ENCODE measurements around the gene TPBGL.

The TPBGL gene

DNA sequence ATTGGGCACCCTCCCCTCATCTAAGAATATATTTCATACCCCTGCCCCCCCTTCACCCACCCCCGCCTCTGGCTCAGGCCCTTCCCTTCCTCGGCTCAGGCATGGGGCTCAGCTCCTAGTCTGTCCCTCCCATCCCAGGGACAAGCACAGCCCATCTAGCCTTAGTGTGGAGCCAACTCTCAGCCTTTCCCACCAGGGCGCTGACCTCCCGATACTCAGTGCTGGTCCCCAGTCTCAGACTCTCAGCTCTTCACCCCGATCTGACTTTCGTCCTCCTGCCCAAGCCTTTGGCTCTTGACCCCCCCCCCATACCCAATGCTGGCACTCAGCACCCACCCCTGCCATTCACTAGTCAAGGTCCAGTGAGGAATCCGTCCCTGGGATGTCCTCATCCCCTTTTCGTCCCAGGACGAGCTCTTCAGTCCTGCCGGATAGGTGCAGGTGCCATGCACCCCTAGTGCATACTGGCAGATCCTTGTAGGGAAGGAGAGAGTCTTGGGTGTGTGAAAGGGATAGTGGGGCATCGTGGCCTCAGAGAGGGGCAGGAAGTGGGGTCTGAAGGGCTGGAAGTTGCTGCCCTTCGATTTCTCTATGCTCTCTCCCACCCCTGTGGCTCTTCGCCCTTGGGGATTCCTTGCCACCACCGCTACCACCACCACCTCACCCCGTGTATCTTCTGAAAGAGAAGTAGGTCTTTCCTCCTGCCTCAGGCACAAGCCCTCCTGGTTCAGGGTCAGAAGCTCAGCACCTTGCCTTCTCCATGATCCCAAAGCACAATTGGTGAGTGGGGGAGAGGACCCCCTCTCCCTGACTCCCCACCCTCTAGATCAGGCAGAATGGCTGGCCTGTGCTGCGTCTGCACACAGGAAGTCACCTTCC, 2.4 kb downstream of the TPBGL start:
- Histone ChIP-seq H3K36me3 (ENCODE audit: control insufficient read depth, insufficient read depth, low read length) (no peaks in the 10 kb centered on the region), H3K4me3 (replicated peaks; ENCODE audit: low read depth, low read length) (no peak overlapping the region), H3K27me3 (replicated peaks; ENCODE audit: control insufficient read depth, insufficient read depth, low read length) (peaks cover 3% of the 10 kb centered on the region)
- no peak for DNase-seq (ENCODE audit: extremely low read depth, insufficient read length)
- TF ChIP-seq CTCF (IDR thresholded peaks at IDR 0.05; ENCODE audit: insufficient read depth, low read length, poor library complexity, severe bottlenecking): no peak

GRCh38 chr11:75244052-75244814, 3.7 kb downstream of the TPBGL start:
- no peak for TF ChIP-seq CTCF (IDR thresholded peaks at IDR 0.05; ENCODE audit: insufficient read depth, low read length, poor library complexity, severe bottlenecking)
- DNase-seq (ENCODE audit: extremely low read depth, insufficient read length): no peak
- no peak overlapping the region for H3K4me3 ChIP-seq (replicated peaks; ENCODE audit: low read depth, low read length)
- peaks cover 3% of the 10 kb centered on the region for H3K27me3 ChIP-seq (replicated peaks; ENCODE audit: control insufficient read depth, insufficient read depth, low read length)
- H3K36me3 ChIP-seq (ENCODE audit: control insufficient read depth, insufficient read depth, low read length): no peaks in the 10 kb centered on the region

DNA sequence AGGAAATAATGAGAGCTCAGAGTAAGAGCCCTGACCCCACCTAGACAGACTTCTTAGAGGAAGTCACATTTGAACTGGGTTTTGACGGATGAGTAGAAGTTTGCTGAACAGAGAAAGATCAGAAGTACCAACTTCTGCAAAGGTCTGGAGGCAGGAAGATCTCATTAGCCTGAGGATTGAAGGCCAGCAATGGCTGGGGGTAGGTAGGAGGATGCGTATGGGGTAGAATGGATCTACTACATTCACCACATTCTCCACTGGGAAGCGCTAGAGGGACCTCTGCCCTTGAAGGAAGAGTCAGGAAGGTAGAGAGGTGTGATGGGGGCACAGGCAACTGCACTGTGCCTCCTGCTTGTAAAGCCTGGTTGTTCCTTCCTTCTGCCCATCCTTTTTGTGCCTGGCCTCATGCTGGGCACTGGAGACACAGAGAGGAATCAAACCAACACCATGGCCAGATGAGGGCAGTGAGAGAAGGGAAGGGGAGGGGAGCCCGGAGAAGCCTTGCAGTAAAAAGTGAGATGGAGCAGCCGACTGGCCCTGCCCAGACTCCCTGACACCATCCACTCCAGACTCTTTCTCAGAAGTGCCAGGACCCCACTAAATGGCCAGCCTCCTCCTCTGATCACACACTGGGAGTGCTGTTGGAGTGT, 4.9 kb downstream of the TPBGL start:
- H3K27me3 ChIP-seq (replicated peaks; ENCODE audit: control insufficient read depth, insufficient read depth, low read length): peaks cover 3% of the 10 kb centered on the region
- no peak overlapping the region for H3K4me3 ChIP-seq (replicated peaks; ENCODE audit: low read depth, low read length)
- H3K36me3 ChIP-seq (ENCODE audit: control insufficient read depth, insufficient read depth, low read length): no peaks in the 10 kb centered on the region
- no peak for DNase-seq (ENCODE audit: extremely low read depth, insufficient read length)
- no peak for TF ChIP-seq CTCF (IDR thresholded peaks at IDR 0.05; ENCODE audit: insufficient read depth, low read length, poor library complexity, severe bottlenecking)

- H3K4me3 ChIP-seq (replicated peaks; ENCODE audit: low read depth, low read length): no peak overlapping the region
- no peaks in the 10 kb centered on the region for H3K36me3 ChIP-seq (ENCODE audit: control insufficient read depth, insufficient read depth, low read length)
- peaks cover 3% of the 10 kb centered on the region for H3K27me3 ChIP-seq (replicated peaks; ENCODE audit: control insufficient read depth, insufficient read depth, low read length)
- no peak for DNase-seq (ENCODE audit: extremely low read depth, insufficient read length)
- TF ChIP-seq CTCF (IDR thresholded peaks at IDR 0.05; ENCODE audit: insufficient read depth, low read length, poor library complexity, severe bottlenecking): no peak
Measured at GRCh38 chr11:75246006-75246670, 5.6 kb downstream of the TPBGL start.

- no peak for DNase-seq (ENCODE audit: extremely low read depth, insufficient read length)
- no peaks in the 10 kb centered on the region for H3K36me3 ChIP-seq (ENCODE audit: control insufficient read depth, insufficient read depth, low read length)
- H3K27me3 ChIP-seq (replicated peaks; ENCODE audit: control insufficient read depth, insufficient read depth, low read length): peaks cover 3% of the 10 kb centered on the region
- no peak overlapping the region for H3K4me3 ChIP-seq (replicated peaks; ENCODE audit: low read depth, low read length)
- TF ChIP-seq CTCF (IDR thresholded peaks at IDR 0.05; ENCODE audit: insufficient read depth, low read length, poor library complexity, severe bottlenecking): no peak
Measured at GRCh38 chr11:75246671-75247350, 6.2 kb downstream of the TPBGL start.

Data from GM06990 (cell line).